Measurements from ENCODE around the gene DIP2C.

DIP2C gene

DNA sequence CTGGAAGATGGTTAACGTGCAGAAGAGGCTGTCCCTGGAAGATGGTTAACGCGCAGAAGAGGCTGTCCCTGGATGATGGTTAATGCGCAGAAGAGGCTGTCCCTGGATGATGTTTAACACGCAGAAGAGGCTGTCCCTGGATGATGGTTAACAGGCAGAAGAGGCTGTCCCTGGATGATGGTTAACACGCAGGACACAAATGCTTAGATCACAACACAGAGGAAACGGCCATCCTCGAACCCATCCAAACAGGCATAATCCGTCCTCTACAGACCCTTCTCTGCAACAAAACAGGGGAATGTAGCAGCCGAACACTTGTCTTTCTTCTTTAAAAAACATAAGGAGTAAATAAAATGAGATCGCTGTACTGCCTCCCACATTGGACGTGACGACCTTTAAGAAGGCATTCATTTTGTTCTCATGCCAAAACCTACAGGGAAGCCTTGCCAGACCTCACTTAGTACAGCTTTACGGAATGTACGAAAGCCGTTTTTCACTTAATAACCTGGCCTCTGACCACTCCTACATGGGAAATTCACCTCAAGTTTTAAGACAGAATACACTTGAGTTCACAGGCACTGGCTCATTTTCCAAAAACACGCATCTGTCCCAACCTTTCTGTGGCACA lies 309.0 kb downstream of the DIP2C start:
- TF ChIP-seq TARDBP (IDR thresholded peaks at IDR 0.05) (no peak), BHLHE40 (IDR thresholded peaks at IDR 0.05; ENCODE audit: borderline replicate concordance) (no peak), FOXK2 (IDR thresholded peaks at IDR 0.05) (no peak), ELF4 (IDR thresholded peaks at IDR 0.05) (no peak)
- CTCF ChIA-PET, result no interaction called here
- POLR2A ChIA-PET, result no interaction called here
- no peak for DNase-seq (ENCODE audit: extremely low spot score)

DNA sequence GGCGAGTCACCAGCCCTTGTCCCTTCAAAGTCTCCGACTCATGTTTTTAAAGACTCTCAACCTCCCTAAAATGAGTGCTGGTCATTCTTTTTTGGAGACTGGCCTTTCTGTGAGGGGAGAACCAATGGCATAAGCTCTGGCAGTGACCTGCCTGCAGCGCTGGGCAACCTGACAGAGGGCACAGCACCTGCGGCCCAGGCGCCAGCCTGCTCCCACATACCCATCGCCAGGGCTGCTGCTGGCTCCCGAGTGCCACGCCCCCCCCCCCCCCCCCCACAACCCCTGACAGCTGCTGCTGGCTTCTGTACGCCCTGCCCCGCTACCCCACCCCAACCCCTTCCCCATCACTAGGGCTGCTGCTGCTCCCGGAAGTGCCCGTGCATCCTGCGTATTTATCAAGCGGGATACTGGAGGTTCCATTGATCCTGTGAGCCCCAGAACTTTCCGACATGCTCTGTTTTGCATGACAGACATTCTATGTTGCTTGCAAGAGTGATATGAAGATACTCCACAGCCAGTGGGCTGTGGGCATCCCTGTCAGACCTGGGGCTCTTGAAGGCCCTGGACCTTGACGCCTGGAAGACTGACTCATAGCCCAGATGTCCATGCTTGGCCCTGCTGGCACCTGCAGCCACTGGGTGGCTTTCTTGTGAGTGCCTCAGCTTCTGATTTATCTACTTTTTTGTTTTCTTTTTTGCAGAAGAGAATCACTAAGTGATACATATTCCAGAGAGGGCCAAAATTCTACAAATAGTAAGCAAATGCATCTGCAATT lies 310.4 kb downstream of the DIP2C start:
- TF ChIP-seq CTBP1 (IDR thresholded peaks at IDR 0.05; ENCODE audit: borderline replicate concordance) (no peak), ELF4 (IDR thresholded peaks at IDR 0.05) (no peak), BHLHE40 (IDR thresholded peaks at IDR 0.05; ENCODE audit: borderline replicate concordance) (no peak), FOXM1 (IDR thresholded peaks at IDR 0.05; ENCODE audit: borderline replicate concordance) (no peak), SUZ12 (IDR thresholded peaks at IDR 0.05) (no peak), FOXK2 (IDR thresholded peaks at IDR 0.05) (no peak), FOXA1 (IDR thresholded peaks at IDR 0.05) (no peak), L3MBTL2 (conservative IDR thresholded peaks at IDR 0.05) (no peak), SP1 (IDR thresholded peaks at IDR 0.05) (no peak), TARDBP (IDR thresholded peaks at IDR 0.05) (no peak)
- no peak for DNase-seq (ENCODE audit: extremely low spot score)
- ChIA-PET CTCF (no interaction called here), POLR2A (no interaction called here)

DNA sequence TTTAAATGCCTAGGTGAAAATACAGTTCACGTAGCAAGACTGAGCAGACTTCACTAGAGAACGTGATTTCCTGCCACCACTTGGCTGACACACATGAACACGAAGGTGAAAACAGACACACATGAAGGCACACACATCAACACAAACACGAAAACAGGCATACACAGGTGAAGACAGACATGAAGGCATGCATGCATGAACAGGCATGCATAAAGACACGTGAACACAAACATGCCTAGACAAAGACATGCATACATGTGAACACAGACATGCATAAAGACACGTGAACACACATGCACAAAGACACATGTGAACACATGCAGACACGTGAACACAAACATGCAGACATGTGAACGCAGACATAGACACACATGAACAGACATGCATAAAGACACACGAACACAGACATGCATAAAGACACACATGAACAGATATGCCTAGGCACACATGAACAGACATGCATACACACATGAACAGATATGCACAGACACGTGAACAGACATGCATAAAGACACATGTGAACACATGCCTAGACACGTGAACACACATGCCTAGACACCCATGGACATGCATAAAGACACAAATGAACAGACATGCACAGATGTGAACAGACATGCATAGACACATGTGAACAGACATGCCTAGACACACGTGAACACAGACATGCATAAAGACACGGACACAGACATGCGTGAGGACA lies 311.1 kb downstream of the DIP2C start:
- POLR2A ChIA-PET, result no interaction called here

DNA sequence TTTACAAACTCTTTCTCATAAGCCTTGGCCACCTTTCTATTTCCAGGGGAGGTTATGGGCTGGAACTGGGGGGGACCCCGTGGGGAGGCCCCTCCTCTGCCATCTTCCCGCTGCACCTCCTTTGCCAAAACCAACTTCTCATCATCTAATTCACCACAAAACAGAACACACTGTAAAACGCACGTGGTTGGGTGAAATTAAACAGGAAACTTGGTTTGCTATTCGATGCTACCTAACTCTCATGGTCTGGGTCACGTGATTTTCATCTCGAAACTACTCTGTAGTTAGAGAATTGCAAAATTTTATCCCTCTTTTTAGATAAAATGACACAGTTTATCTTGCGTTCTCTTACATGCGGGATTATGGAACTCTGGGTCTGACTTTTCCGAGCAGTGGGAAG lies 312.2 kb downstream of the DIP2C start:
- ChIA-PET POLR2A (no interaction called here), CTCF (interaction anchor here (0.6 kb wide), 1 partner anchor 24 kb away, joined by 3 read pairs; no protein-coding TSS in a partner anchor)
- DNase-seq (ENCODE audit: extremely low spot score), result no peak
- no peak for TF ChIP-seq NFRKB (IDR thresholded peaks at IDR 0.05)
- TF ChIP-seq L3MBTL2 (conservative IDR thresholded peaks at IDR 0.05), result no peak
- TF ChIP-seq HDGF (IDR thresholded peaks at IDR 0.05; ENCODE audit: borderline replicate concordance), result no peak
- no peak for TF ChIP-seq TARDBP (IDR thresholded peaks at IDR 0.05)
- TF ChIP-seq SP1 (IDR thresholded peaks at IDR 0.05), result no peak
- TF ChIP-seq, protein P1, sequence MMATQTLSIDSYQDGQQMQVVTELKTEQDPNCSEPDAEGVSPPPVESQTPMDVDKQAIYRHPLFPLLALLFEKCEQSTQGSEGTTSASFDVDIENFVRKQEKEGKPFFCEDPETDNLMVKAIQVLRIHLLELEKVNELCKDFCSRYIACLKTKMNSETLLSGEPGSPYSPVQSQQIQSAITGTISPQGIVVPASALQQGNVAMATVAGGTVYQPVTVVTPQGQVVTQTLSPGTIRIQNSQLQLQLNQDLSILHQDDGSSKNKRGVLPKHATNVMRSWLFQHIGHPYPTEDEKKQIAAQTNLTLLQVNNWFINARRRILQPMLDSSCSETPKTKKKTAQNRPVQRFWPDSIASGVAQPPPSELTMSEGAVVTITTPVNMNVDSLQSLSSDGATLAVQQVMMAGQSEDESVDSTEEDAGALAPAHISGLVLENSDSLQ (IDR thresholded peaks at IDR 0.05), result no peak

More for the DNA sequence above, 311.1 kb downstream of the DIP2C start:
- CTCF ChIA-PET, result no interaction called here
- TF ChIP-seq ZNF384 (IDR thresholded peaks at IDR 0.05), result no peak
- no peak for TF ChIP-seq CTBP1 (IDR thresholded peaks at IDR 0.05; ENCODE audit: borderline replicate concordance)
- TF ChIP-seq ELF4 (IDR thresholded peaks at IDR 0.05), result no peak
- TF ChIP-seq SUZ12 (IDR thresholded peaks at IDR 0.05), result no peak
- TF ChIP-seq, protein P1 (IDR thresholded peaks at IDR 0.05), result no peak
- no peak for TF ChIP-seq SP1 (IDR thresholded peaks at IDR 0.05)
- TF ChIP-seq BHLHE40 (IDR thresholded peaks at IDR 0.05; ENCODE audit: borderline replicate concordance), result no peak
- no peak for DNase-seq (ENCODE audit: extremely low spot score)

DNA sequence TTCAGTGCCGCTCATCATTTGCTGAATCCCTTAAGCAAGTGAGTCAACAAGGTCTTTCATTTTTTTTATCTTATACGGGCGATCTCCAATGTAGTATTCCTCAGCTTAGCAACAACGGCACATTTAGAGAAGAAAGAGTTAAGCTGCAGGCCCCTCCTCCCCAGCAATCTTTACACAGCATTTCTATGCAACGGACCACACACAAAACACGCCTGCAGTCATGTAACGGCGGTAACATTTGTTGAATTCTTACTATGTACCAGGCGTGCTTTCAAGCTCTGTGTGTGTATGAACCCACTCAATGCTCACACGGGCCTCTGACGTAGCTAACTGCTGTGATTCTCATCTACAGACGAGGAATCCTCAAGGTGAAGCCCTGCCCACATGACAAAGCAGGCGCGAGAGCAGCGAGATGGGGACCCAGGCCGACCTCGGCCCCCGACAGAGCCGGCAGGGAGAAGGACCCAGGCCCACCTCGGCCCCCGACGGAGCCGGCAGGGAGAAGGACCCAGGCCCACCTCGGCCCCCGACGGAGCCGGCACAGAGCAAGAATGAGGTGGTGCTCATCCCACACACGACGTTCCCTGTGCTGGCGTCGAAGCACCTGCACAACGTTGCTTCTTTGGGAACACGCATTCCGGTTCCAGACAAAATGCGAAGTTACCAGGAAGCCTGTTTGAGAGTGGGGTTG lies 313.5 kb downstream of the DIP2C start:
- no peak for DNase-seq (ENCODE audit: extremely low spot score)
- TF ChIP-seq SUZ12 (IDR thresholded peaks at IDR 0.05) (no peak), FOXK2 (IDR thresholded peaks at IDR 0.05) (no peak), NFRKB (IDR thresholded peaks at IDR 0.05) (no peak), SP1 (IDR thresholded peaks at IDR 0.05) (no peak), HDGF (IDR thresholded peaks at IDR 0.05; ENCODE audit: borderline replicate concordance) (no peak), ZNF384 (IDR thresholded peaks at IDR 0.05) (no peak), CTBP1 (IDR thresholded peaks at IDR 0.05; ENCODE audit: borderline replicate concordance) (no peak), FOXM1 (IDR thresholded peaks at IDR 0.05; ENCODE audit: borderline replicate concordance) (no peak), ELF4 (IDR thresholded peaks at IDR 0.05) (no peak), L3MBTL2 (conservative IDR thresholded peaks at IDR 0.05) (no peak), ARNT (IDR thresholded peaks at IDR 0.05) (no peak)
- CTCF ChIA-PET, result no interaction called here
- POLR2A ChIA-PET, result no interaction called here

DNA sequence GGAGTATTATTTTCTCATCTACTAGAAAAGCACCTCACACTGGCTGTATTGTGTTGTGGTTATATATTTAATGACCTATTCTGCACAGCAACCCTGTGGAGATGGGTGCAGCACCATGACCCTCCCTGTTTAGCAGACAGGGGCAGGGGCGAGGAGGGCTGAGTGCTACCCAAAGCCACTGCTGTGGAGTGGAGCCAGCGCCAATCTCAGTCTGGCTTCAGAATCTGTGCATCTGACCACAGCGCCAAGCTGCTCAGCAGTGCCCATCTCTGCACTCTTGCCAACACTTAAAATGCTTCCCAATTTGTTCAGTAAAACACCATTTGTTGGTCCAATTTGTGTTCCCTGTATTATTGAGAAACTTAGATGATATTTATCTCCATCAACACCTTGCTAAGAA lies 315.1 kb downstream of the DIP2C start:
- ChIA-PET CTCF (no interaction called here), POLR2A (no interaction called here)
- TF ChIP-seq FOXM1 (IDR thresholded peaks at IDR 0.05; ENCODE audit: borderline replicate concordance) (no peak), TARDBP (IDR thresholded peaks at IDR 0.05) (no peak), ZNF384 (IDR thresholded peaks at IDR 0.05) (no peak), SP1 (IDR thresholded peaks at IDR 0.05) (no peak), L3MBTL2 (conservative IDR thresholded peaks at IDR 0.05) (no peak), FOXA1 (IDR thresholded peaks at IDR 0.05) (no peak), FOXK2 (IDR thresholded peaks at IDR 0.05) (no peak), ARNT (IDR thresholded peaks at IDR 0.05) (no peak), NFRKB (IDR thresholded peaks at IDR 0.05) (no peak), CTBP1 (IDR thresholded peaks at IDR 0.05; ENCODE audit: borderline replicate concordance) (no peak), ELF4 (IDR thresholded peaks at IDR 0.05) (no peak), BHLHE40 (IDR thresholded peaks at IDR 0.05; ENCODE audit: borderline replicate concordance) (no peak), LEF1 (IDR thresholded peaks at IDR 0.05; ENCODE audit: borderline replicate concordance) (no peak), SUZ12 (IDR thresholded peaks at IDR 0.05) (no peak), HDGF (IDR thresholded peaks at IDR 0.05; ENCODE audit: borderline replicate concordance) (no peak)
- TF ChIP-seq, protein P1 (IDR thresholded peaks at IDR 0.05), result no peak
- DNase-seq (ENCODE audit: extremely low spot score), result no peak

All from HEK293T (cell line).